Measurements from ENCODE around the gene ABL1. TPM values are rescaled to one million over a fixed set of nuclear protein-coding genes. Genes with fewer than 3 reads are reported as not detected.
"Not testable (repeated sequence)": the region's sequence is repeated elsewhere in the genome, so short reads cannot be mapped to it uniquely, and the experiment has no call there.

ABL1 gene
- total and polyA plus RNA-seq, 4 donors: 23.3 to 60.0 (median 37.7) TPM

DNA sequence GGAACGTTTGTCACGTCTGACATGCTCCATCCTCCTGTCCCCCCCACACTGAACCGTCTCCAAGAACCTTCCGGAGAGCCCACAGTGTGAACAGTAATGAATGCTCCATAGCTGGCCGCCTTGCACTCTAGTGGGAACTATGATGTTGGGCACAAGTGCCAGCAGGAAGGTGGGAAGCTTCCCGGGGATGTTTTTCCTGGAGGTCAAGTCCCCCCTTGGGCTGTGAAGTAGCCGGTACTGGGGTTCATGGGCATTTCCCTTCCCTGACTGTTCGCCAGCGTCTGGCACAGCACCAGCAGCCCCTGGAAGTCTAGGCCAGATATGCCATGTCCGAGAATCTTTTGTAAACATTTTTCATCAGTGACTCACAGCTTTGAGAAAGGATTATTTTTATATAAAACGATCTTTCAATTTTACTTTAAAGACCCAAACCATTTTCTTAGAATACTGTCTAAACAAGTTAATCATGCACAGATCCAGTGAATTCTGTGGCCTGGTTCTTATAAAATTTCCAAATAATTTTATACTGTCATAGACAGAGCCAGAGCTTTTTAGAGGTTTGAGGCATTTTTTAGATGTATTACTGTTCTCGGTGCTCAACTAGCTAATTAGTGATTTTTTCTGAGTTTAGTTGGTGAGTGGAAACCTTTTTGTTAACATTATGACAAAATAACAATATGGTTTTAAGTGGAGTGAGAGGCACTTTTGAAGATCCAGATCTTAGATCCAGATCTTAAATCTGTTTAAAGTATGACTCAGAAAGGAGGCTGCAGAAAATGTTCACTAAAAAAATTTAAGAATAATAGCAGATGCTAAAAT is 11.6 kb downstream of the ABL1 start:
- ATAC-seq (ENCODE audit: insufficient read depth, low FRiP score) (peak; percentile 12), DNase-seq (peak in 1 of 3 donors; percentile 65)

DNA sequence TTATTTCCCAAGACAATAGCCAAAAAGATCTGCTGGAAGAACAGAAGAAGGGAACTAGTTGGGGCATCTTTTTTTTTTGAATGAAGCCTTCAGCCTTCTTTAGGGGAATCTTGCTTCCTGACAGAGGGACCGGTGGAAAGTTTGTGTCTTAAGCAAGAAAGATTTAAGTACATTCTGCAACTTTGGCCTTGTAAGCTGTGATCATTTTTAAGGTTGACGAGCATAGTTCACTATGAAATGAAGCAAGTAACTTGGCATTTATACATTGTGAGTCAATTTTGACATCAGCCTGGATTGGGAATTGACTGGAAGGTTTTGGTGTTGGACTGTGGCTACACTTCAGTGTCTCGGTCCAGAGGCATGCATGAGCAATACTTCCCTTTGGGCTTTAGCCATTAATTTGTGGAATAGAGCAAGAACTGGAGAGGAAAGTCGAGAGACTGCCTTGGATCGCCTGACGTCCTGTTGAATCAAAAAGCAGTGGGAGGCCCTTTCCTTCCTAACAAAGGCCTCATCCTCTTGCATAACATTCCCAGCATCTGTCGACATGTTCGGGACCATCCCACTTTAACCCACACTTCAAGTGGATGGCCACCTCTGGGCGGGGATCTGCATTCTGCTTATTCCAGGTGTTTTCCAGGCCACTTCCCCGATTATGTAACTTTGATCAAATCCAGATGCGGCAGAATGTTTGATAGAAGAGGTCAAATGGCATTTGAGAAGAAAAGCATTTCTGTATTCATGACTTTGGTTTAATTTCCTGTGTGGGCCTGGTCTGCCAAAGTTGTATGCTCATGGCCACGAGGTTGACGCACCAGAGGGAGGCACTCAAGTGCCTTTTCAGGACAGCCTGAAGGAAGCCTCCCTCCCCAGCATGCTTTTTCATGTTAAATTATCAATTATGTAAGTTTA is 12.5 kb downstream of the ABL1 start:
- Histone ChIP-seq H3K4me3 (no peak overlapping the region), H3K9me3 (ENCODE audit: control insufficient read depth in 4 of 4, insufficient read depth in 3 of 4, low read length in 3 of 4) (no peaks in the 10 kb centered on the region), H3K27ac (ENCODE audit: low read depth in 1 of 2, low read length in 1 of 2) (peak overlapping the region; percentile 28 to 70), H3K36me3 (ENCODE audit: control insufficient read depth in 4 of 4, insufficient read depth in 4 of 4, low read length in 4 of 4) (no peaks in the 10 kb centered on the region), H3K9ac (ENCODE audit: insufficient read depth in 1 of 2, low read length in 2 of 2) (peak overlapping the region in 1 of 2 donors; percentile 15), H3K27me3 (ENCODE audit: control insufficient read depth in 3 of 3, insufficient read depth in 3 of 3, low read length in 2 of 3) (no peaks in the 10 kb centered on the region), H3K4me1 (ENCODE audit: control insufficient read depth in 5 of 5, insufficient read depth in 5 of 5, low read length in 5 of 5) (peaks cover 2 to 39% (median 11%) of the 10 kb centered on the region in 5 donors)
- TF ChIP-seq, protein P1, sequence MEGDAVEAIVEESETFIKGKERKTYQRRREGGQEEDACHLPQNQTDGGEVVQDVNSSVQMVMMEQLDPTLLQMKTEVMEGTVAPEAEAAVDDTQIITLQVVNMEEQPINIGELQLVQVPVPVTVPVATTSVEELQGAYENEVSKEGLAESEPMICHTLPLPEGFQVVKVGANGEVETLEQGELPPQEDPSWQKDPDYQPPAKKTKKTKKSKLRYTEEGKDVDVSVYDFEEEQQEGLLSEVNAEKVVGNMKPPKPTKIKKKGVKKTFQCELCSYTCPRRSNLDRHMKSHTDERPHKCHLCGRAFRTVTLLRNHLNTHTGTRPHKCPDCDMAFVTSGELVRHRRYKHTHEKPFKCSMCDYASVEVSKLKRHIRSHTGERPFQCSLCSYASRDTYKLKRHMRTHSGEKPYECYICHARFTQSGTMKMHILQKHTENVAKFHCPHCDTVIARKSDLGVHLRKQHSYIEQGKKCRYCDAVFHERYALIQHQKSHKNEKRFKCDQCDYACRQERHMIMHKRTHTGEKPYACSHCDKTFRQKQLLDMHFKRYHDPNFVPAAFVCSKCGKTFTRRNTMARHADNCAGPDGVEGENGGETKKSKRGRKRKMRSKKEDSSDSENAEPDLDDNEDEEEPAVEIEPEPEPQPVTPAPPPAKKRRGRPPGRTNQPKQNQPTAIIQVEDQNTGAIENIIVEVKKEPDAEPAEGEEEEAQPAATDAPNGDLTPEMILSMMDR (IDR thresholded peaks at IDR 0.05; ENCODE audit: control extremely low read depth, extremely low read depth): no peak
- ATAC-seq (ENCODE audit: insufficient read depth, low FRiP score) (peak; percentile 81), DNase-seq (peak; percentile 79 to 95 (median 92))
- WGBS, 2 donors: 28% methylated on average over 13 of the region's 13 CpGs

More for the DNA sequence above, 11.6 kb downstream of the ABL1 start:
- Histone ChIP-seq H3K27me3 (ENCODE audit: control insufficient read depth in 3 of 3, insufficient read depth in 3 of 3, low read length in 2 of 3) (no peaks in the 10 kb centered on the region), H3K4me1 (ENCODE audit: control insufficient read depth in 5 of 5, insufficient read depth in 5 of 5, low read length in 5 of 5) (peaks cover 2 to 42% (median 11%) of the 10 kb centered on the region in 5 donors), H3K9me3 (ENCODE audit: control insufficient read depth in 4 of 4, insufficient read depth in 3 of 4, low read length in 3 of 4) (no peaks in the 10 kb centered on the region), H3K27ac (ENCODE audit: low read depth in 1 of 2, low read length in 1 of 2) (peak overlapping the region; percentile 71 to 89), H3K36me3 (ENCODE audit: control insufficient read depth in 4 of 4, insufficient read depth in 4 of 4, low read length in 4 of 4) (no peaks in the 10 kb centered on the region), H3K9ac (ENCODE audit: insufficient read depth in 1 of 2, low read length in 2 of 2) (peak overlapping the region in 1 of 2 donors; percentile 30), H3K4me3 (no peak overlapping the region)
- TF ChIP-seq, protein P1 (IDR thresholded peaks at IDR 0.05; ENCODE audit: control extremely low read depth, extremely low read depth): no peak
- 29 to 69% methylated on average over 12 of the region's 12 CpGs for WGBS, 2 donors

DNA sequence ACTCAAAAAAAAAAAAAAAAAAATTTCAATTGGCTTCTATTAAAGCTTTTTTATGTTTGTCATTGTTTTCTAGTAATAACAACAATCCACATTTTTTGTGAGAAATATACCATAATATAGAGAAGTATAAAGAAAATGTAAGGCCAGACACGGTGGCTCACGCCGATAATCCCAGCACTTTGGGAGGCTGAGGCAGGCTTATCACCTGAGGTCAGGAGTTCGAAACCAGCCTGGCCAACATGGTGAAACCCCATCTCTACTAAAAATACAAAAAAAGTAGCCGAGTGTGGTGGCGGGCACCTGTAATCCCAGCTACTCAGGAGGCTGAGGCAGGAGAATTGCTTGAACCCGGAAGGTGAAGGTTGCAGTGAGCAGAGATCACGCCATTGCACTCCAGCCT is 13.5 kb downstream of the ABL1 start:
- DNase-seq; H3K9ac ChIP-seq (ENCODE audit: insufficient read depth in 1 of 2, low read length in 2 of 2); H3K36me3 ChIP-seq (ENCODE audit: control insufficient read depth in 4 of 4, insufficient read depth in 4 of 4, low read length in 4 of 4); ATAC-seq (ENCODE audit: insufficient read depth, low FRiP score); H3K9me3 ChIP-seq (ENCODE audit: control insufficient read depth in 4 of 4, insufficient read depth in 3 of 4, low read length in 3 of 4); H3K27me3 ChIP-seq (ENCODE audit: control insufficient read depth in 3 of 3, insufficient read depth in 3 of 3, low read length in 2 of 3); H3K27ac ChIP-seq (ENCODE audit: low read depth in 1 of 2, low read length in 1 of 2); H3K4me3 ChIP-seq: not testable (repeated sequence)
- 97 to 98% methylated on average over 8 of the region's 8 CpGs for WGBS, 2 donors
- H3K4me1 ChIP-seq (ENCODE audit: control insufficient read depth in 5 of 5, insufficient read depth in 5 of 5, low read length in 5 of 5): peaks cover 2 to 39% (median 8%) of the 10 kb centered on the region in 5 donors

DNA sequence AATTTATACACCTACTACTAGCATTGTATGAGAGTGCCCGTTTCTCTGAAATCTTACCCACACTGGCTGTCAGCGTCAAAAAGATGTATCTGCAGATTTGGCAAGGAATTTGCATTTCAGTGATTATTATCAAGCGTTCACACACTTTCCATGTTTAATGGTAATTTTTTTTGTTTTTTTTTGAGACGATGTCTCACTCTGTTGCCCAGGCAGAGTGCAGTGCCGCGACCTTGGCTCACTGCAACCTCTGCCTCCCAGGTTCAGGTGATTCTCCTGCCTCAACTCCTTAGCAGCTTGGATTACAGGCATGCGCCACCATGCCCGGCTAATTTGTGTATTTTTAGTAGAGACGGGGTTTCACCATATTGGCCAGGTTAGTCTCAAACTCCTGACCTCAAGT is 14.3 kb downstream of the ABL1 start:
- H3K4me3 ChIP-seq: no peak overlapping the region
- ATAC-seq (ENCODE audit: insufficient read depth, low FRiP score) (no peak), DNase-seq (no peak)
- peaks cover 2 to 39% (median 6%) of the 10 kb centered on the region in 5 donors for H3K4me1 ChIP-seq (ENCODE audit: control insufficient read depth in 5 of 5, insufficient read depth in 5 of 5, low read length in 5 of 5)
- H3K36me3 ChIP-seq (ENCODE audit: control insufficient read depth in 4 of 4, insufficient read depth in 4 of 4, low read length in 4 of 4): peaks cover 0 to 4% (median 0%) of the 10 kb centered on the region in 4 donors
- TF ChIP-seq, protein P1 (IDR thresholded peaks at IDR 0.05; ENCODE audit: control extremely low read depth, extremely low read depth): no peak
- WGBS, 2 donors: 92 to 94% methylated on average over 9 of the region's 9 CpGs
- H3K27ac ChIP-seq (ENCODE audit: low read depth in 1 of 2, low read length in 1 of 2): no peak overlapping the region
- H3K9me3 ChIP-seq (ENCODE audit: control insufficient read depth in 4 of 4, insufficient read depth in 3 of 4, low read length in 3 of 4): no peaks in the 10 kb centered on the region
- no peaks in the 10 kb centered on the region for H3K27me3 ChIP-seq (ENCODE audit: control insufficient read depth in 3 of 3, insufficient read depth in 3 of 3, low read length in 2 of 3)
- no peak overlapping the region for H3K9ac ChIP-seq (ENCODE audit: insufficient read depth in 1 of 2, low read length in 2 of 2)

All from lung (tissue), 12 donors.